Measurements from ENCODE around the gene CUL1.
A peak's percentile ranks its signal among the peaks of the same experiment; 100 is the strongest.

Gene CUL1

DNA sequence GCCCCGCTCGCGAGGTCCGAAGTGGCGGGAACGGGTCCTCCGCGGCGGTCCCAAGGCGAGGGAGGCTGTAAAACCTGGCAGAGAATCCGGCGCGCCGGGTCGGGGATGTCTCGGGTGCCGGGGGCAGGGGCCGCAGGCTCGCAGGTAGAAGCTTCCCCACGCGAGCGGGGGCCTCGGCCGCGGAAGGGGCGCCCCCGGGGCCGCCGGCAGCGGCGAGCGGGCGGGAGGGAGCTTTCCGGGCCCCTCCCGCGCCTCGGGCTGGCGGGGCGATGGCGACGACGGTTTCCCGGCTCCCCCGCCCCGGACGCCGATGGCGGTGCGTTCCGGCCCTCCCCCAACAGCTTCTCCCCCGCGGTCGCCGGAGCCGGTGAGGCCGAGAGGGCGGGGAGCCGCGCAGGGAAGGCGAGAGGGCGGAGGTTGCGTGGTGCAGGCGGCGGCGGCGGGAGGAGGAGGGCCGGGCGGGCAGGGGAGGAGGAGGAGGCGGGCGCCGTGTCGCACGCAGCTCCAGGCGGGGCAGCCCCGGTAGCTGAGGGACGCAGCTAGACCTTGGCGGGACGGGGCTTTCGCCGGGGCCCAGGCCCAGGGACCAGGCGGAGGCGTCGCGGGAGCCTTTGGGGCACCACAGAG is at the start of gene CUL1:
Gene CUL1 (plus strand): TSS at position 507 of the 627 bp plus-strand sequence. CDS start 31,220 bp downstream, outside the sequence.
- DNase-seq = peak; percentile 86

DNA sequence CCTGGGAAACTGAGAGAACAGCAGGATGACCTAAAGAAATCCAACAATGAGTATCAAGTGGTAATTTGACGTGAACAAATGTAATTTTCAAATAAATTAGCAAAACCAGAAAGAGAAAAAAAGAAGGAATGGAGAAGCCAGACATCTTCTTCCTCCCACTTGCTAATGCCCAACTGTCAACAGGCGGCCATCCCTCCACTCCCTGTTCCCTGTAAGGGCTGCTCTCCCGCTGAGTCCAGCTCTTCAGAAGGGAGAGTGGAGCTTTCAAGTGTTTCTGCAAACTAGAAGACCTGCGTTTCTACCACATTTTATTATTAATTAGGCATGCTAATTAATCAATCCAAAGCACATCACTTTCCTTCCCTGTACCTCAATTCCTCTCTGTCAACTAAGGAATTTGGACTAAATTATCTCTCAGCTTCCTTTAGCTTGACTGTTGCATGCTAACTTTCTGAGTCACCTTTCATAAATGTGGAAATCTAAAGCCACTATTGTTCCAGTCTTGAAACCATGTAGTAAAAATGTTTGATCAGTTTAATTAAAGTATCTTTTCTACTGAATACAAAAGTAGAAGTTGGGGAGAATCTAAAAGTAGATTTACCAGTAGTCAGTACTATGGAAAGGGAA is 48.4 kb upstream of the CUL1 start:
- no peak for DNase-seq

DNA sequence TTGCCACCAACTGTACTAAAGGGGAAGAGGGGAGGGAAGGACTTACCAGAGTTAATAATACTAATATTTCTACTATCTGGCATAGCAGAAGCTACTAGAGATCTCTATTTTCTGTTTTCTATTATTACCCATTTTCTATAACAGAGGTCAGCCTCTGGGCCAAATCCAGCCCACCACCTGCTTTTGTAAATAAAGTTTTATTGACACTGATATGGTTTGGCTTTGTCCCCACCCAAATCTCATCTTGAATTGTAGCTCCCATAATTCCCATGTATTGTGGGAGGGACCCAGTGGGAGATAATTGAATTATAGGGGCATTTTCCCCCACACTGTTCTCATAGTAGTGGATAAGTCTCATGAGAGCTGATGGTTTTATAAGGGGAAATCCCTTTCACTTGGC is 45.9 kb upstream of the CUL1 start:
- DNase-seq = no peak

DNA sequence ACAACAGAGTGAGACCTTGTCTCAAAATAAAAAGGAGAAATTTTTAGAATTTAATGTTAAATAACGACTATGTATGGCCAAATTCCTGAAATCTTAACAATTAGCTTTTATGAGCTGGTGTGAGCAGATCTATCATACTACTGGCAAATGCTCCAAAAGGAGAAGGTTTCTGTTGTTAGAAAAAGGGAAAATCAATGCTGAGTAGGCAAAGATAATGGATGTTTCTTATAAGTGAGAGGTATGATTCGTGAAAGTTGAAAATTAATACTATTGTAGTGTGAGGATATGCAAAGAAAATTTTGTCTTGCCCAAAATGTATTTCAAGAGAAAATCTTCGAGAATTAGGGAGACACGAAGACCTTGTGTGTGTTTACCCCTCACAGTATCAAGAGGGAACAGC is 40.8 kb upstream of the CUL1 start:
- no peak for DNase-seq

DNA sequence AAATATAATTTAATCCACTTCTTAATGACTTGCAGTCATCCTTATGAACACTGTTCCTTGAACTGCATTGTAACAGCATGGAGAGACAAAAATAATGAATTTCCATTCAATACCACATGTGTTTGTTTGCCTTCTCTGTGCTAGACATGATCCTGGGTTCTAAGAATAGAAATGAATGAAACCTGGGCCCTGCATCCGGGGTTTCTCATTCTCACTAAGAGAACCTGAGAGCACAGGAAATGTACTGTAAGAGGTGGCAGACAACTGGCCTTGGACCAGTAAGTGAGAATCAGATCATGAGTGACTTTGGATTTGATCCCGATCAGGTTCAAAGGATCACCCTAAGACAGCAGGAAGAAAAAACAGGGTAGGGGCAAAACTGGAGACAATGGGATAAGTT is 37.2 kb upstream of the CUL1 start:
- no peak for DNase-seq

DNA sequence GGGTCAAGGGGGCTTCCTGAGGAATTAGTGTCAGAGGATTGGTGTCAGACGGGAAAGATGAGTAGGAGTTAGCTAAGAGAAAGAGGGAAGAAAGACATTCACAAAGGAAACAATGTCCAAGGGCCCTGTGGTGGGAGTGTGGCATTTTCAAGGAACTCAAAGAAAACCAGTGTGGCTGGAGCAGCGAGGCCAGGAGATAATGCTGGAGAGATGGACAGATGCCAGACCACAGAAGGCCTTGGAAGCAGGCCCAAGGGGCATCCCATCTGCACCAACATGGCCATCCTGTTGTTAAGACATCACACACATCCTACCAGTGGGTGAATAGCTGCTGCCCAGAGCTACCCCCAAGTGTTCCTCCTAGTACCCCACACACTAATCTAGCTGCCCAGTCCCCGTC is 36.1 kb upstream of the CUL1 start:
- DNase-seq = no peak

DNA sequence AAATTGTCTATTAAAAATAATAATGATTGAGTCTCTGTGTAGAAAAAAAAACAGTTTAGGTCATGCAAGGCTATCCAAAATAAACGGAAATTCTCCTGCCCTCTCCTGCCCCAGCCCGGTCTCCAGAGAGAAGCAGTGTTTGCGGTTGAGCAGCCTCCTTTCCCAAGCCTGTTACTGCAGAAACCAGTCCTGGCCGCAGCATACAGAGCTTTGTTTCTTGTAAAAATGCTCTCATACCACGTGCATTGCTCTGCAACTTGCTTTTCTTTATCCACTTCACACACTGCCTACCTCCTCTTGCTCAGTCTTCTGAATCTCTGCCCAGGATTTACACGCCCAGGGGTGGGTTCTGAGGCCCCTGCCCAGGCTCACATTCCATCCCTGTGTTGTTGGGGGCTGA is 34.4 kb upstream of the CUL1 start:
- DNase-seq = no peak

DNA sequence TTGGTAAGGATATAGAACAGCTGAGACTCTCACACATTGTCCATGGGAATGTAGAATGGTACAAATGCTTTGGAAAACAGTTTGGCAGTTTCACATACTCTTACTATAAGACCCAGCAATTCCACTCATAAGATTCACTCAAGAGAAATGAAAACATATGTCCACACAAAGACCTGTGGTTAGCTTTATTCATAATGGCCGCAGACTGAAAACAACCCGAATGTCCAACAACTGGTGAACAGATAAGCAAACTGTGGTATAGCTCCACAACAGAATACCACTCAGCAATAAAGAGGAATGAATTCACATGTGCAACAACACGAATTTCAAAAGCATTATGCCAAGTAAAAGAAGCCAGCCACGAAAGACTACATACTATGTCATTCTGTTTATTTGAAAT is 33.5 kb upstream of the CUL1 start:
- no peak for DNase-seq

DNA sequence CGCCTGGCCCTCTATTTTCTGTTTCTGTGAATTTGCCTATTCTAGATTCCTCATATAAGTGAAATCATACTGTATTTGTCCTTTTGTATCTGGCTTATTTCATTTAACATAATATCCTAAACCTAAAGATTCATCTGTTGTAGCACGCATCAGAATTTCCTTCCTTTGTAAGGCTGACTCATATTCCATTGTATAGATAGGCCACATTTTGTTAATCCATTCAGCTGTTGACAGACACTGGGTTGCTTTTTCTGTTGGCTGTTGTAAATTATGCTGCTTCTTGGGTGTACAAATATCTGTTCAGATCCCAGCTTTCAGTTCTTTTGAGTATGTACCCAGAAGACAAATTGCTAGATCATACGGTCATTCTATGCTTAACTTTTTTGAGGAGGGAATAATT is 28.8 kb upstream of the CUL1 start:
- no peak for DNase-seq

DNA sequence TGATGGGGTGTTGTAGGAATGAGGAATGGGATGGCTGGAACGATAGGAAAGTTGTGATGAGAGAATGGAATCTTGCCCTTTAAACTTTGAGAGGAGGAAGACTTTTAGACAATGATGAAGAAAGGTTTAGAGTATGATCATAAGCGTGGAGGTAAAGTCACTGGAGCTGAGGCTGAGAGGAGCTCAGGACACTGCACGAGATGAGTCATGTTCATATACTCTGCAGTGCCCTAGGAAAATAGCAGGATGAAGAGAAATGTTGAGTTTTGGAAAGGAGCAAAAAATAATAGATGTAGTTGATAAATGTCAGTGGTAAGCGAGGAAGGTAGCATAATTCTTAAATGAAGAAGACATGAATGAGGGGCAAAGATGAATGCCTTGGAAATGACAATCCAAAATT is 28.3 kb upstream of the CUL1 start:
- DNase-seq = no peak

DNA sequence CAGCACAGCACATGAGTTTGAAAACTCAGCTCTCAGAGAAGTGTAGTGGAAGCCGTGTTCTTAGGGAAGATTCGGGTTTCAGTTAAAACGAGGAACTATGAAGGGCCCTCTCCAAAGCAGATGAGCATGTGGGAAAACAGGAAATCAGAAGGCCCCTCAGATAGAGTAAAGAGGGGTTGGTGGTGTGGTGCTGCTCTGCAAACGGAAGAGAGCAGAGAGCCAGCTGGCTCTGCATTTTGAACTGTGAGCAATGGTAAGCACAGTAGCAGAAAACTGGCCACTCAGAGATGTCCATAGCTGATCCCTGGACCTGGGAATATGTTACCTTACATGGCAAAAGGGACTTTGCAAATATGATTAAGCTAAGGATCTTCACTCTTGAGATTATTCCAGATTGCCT is 27.9 kb upstream of the CUL1 start:
- no peak for DNase-seq

DNA sequence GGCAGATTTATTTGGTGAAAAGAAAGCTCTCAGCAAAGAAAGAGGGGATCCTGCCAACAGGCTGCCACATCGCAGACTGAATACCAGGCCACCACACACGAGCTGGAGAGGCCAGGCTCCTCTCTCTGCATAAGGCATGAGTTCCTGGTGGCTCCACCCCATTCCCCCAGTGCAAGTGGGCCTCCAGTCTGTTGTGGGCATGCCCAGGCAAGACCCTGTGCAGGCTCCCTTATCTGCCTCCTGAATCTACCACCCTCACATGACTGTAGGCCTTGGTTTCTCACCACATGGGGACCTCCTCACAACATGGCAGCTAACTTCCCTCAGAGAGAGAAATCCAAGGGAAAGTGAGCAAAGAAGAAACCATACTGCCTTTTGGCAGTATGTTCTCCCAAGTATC is 26.7 kb upstream of the CUL1 start:
- no peak for DNase-seq

DNA sequence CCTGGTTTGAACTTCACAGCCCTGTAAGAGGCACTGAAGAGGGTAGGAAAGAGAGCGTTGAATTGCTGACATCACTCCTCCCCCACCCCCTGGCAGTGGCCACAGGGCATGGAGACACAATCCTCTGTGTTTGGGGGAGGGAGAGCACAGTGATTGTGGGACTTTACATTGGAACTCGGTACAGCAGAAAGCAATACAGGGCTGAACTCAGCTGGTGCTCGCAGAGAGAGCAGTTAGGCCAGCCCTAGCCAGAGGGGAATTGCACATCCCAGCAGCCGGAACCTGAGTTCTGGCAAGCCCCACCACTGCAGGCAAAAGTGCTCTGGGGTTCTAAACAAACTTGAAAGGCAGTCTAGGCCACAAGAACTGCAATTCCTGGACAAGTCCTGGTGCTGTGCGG is 24.0 kb upstream of the CUL1 start:
- DNase-seq = no peak

DNA sequence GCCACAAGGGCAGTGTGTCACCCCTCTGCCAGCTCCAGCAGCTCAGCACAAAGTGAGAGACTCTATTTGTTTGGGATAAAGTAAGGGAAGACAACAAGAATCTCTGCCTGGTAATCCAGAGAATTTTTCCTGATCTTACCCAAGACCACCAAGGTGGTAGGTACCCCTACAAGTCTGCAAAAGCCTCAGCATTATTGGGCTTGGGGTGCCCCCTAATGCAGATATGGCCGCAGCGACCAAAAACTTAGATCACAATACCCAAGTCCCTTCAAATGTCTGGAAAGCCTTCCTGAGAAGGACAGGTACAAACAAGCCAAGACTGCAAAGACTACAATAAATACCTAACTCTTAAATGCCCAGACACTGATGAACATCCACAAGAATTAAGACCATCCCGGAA is 22.4 kb upstream of the CUL1 start:
- no peak for DNase-seq

DNA sequence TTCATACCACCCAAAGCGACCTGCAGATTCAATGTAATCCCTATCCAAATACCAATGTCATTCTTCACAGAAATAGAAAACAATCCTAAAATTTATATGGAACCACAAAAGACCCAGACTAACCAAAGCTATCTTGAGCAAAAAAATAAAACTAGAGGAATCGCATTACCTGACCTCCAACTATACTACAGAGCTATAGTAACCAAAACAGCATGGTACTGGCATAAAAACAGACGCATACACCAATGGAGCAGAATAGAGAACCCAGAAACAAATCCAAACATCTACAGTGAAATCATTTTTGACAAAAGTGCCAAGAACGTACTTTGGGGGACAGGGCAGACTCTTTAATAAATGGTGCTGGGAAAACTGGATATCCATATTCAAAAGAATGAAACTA is 16.9 kb upstream of the CUL1 start:
- DNase-seq = no peak

DNA sequence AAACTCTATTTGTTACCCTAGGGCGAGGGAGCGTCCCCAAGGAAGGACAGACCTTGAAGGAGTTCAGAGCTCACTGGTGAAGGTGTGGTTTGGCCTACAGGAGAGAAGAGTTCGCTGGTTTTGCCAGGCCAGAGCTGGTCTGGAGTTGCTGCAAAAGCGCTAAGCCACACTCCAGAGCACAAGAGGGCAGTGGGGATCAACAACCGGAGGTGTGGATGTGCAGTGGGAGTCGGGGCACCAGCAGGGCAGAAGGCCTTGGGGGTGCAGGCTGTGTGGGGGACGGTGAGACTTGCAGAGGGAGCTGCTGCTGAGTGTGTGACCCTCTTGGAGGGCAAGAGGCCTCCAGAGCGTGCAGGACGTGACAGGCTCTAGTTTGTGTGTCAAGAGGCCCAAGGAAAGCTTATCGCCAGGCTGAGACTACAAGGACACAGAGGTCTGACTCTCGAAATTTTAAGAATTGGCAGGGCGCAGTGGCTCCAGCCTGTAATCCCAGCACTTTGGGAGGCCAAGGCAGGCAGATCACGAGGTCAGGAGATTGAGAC is 14.3 kb upstream of the CUL1 start:
- DNase-seq = no peak

DNA sequence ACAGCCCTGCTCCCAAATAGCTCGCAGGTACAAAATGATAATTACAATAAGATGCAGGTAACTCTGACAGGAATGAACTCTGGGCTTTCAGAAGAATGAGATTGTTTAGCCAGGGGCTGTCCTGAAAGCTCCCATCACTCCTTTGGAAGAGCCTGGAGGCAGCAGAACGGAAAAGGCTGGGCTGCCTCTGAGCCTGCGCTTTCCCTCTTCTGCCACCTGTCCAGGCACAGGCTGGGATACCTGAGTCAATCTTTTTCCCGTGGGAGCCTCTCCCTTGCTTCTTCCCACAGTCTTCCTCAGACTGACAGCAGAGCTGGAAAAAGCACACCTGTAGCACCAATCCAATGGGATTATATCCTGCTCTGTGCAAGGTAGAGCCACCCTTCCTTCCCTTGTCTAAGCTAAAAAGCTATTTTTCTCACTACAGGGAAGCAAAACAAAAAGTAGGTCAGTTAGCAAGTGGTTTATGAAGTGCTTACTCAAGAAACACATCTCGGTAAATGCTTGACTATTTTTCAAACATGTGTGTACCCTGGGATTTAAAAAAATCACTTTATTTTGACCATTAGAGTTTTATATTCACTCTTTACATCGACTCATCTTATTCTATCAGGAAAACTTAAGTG is 12.3 kb upstream of the CUL1 start:
- DNase-seq = no peak

DNA sequence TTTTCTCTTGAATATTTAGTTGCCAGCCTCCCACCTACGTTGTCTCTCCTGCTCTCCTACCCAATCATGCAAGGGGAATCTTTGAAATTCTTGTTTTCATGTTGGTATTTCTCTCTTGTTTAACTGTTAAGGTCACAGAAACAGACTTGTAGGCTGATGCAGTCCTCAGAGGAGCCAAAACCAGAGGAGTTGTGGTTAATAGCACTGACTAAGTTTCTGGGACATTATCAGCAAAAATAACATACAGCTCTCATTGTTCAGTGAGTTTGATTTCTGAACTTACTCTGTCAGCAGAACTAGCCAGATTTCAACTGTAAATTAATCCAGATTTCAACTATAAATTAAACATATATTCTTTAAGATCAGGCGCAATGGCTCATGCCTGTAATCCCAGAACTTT is 11.1 kb upstream of the CUL1 start:
- no peak for DNase-seq

DNA sequence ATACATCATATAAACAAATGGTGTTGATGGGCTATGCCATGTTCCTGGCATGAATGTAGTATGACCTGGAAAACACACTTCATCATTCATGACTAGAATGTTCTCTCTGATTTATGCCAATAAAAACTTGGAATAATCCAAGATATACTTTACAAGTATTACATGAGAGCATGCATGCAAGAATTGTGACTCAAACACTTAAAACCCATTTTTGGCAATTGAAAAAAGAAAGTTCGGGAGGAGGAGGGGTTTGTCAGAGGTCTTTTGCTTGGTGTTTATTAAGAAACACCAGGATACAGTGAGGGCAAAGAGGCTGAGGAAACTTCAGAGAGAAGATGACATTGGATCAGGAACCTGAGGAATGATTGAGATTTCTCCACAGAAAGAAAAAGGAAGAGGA is 10.2 kb upstream of the CUL1 start:
- no peak for DNase-seq

DNA sequence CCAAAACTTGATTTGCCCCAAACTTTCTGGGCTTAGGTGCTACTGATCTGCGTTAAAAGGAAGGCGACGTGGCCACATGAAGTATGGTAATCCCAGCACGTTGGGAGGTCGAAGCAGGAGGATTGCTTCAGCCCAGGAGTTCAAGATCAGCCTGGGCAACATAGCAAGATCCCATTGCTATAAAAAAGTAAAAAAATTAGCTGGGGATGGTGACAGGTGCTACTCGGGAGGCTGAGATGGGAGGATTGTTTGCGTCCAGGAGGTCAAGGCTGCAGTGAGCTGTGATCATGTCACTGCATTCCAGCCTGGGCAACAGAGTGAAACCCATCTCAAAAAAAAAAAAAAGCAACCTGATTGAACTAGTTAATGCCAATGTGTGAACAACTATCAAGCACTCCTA is 5.1 kb upstream of the CUL1 start:
- no peak for DNase-seq

DNA sequence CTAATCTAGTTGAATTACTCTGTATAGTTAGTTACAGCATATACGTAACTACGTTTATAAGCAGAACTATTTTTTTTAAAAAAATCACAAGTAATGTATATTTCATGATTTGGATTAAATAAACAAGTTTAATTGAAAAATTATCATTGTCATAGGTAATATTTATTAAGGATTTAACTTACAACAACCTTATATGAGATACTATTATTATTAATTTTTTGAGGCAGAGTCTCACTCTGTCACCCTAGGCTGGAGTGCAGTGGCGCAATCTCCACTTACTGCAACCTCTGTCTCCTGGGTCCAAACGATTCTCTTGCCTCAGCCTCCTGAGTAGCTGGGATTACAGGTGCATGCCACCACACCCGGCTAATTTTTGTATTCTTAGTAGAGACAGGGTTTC is 4.1 kb upstream of the CUL1 start:
- no peak for DNase-seq

DNA sequence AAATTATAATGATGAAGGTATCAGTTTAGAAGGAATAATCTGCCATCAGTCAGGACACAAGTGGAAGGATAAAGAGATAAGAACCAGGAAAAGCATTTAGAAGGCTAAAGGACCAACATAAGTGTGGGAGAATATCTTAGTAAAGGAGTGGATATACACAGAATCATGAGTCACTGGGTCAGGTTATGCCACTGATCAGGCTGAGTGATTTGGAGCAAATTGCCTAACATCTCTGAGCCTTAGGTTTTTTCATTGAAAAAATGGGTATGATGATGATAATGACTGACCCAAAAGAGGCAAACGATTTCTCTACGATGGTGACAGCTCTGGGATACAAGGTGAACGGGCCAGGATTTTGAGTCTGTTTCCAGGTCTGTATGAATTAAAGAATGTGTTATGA is 2.8 kb upstream of the CUL1 start:
- DNase-seq = no peak

DNA sequence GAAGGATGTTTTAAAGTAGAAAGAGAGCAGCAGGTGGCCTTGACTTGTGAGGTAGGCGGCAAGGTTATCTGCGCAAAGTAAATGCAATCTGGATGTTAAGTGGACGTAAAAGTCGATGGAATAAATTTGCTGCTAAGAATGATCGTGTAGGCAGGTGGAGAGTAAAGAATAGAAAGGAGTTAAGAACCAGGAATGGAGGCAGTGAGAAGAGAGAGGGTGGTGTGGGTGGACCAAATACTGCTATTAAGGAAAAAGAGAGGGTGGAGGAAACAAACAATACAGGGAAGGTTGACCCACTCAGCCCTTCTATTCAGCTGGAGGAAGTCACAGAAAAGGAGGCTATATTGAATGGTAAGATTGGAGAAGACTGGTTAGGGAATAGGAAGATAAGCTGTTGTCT is 1.9 kb upstream of the CUL1 start:
- DNase-seq = no peak

DNA sequence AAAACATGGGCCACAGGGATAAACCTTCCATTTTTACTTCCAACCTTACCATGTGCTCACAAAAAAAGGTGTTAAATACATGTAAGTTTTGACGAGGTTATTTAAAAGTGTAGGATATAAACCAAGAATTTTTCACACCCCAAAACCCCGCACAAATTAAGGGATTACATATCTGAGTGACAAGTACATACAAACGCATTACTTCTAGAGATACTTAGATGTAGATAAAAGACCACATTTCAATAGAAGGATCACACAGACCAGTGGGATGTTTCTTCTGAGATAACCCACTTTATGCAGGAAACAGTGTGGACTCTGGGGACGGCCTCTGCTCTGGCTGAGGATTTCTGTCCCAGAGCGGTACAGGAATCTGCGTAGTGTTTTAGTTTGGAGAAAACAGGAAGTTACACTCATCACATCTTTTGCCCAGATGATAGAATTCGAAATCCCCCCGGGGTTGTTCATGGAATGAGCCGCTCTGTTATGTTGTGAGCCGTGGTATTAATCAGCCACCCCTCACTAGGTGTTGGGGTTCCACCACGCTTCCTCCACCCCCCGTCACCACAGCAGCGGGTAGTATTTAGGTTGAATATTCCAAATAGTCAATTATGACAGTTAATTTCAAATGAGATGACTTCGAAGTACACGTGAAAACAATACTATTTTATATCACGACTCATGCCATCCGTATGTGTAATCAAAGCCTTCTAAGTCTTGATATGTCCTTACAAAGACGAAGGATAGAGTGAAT is 1.3 kb upstream of the CUL1 start:
- peak; percentile 35 for DNase-seq

Measured in CD4-positive, alpha-beta T cell treated with Interferon gamma for 1 hour (primary cell).